CD4-positive, alpha-beta T cell treated with Interleukin-6 for 4 hours (primary cell): ENCODE data around the gene PTGER1.

Experiments
- DNase-seq: peaks from one replicate; pipeline ENCODE4 v3.0.0-alpha.2; 2020; ENCODE audit warnings: mixed read lengths

Gene PTGER1

DNA sequence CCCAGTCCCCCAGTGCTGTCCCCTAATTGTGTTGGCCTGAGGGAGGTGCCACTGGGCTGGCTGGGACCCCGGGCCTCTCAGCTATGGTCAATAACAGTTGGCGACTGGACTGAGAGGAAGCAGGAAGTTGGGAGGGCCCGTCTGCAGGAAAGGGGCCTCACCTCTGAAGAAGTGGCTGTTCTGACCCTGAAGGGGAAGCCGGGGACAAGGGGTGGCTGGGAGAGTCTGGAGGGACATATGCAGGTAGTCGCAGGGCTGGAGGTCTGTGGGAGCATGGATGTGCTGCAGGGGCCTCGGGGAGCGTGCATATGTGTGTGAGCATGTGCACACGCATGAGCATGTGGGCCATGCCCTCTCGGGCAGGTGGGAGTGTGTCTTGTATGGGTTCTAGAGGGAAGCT, 36.1 kb downstream of the PTGER1 start:
- no peak for DNase-seq

DNA sequence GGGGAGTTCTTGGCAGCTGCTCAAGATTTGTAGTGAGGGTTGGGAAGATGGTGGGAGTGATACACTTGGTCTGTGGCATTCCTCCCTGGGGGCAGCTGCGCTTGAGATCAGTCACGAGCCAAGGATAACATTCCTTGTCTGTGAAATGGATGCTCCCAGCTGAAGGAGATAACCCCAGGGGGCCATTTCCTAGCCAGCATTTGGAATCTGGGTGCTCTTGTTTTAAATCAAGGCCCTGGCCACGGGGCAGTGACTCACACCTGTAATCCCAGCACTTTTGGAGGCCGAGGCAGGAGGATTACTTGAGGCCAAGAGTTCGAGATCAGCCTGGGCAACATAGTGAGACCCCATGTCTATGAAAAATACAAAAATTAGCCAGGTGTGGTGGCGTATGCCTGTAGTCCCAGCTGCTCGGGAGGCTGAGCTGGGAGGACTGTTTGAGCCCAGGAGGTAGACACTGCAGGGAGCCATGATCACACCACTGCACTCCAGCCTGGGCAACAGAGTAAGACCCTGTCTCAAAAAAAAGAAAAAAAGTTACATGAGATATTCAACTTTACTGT, 37.5 kb downstream of the PTGER1 start:
- DNase-seq = no peak

DNA sequence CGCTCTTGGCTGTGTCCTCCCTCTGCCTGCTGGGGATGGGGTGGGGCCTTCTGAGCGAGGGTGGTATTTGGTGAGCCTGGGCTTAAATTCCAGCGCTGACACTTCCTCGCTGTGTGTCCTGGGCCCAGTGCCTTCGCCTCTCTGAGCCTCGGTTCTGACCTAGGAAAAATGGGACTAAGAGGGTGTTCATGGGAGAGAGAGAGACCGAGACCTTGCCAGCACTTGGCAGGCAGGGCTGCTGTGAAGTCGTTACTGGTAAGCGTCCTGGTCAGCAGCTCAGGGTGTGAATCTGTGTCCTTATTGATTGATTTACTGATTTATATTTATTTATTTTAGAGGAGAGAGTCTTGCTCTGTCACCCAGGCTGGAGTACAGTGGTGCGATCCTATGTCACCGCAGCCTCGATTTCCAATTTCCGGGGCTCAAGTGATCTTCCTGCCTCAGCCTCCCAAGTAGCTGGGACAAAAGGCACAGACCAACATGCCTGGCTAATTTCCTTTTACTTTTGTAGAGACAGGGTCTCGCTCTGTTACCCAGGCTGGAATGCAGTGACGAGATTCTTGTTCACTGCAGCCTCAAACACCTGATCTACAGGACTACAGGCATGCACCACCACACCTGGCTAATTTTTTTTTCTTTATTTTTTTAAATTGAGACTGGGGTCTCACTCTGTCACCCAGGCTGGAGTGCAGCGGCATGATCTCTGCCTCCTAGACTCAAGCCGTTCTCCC, 39.7 kb downstream of the PTGER1 start:
- no peak for DNase-seq

DNA sequence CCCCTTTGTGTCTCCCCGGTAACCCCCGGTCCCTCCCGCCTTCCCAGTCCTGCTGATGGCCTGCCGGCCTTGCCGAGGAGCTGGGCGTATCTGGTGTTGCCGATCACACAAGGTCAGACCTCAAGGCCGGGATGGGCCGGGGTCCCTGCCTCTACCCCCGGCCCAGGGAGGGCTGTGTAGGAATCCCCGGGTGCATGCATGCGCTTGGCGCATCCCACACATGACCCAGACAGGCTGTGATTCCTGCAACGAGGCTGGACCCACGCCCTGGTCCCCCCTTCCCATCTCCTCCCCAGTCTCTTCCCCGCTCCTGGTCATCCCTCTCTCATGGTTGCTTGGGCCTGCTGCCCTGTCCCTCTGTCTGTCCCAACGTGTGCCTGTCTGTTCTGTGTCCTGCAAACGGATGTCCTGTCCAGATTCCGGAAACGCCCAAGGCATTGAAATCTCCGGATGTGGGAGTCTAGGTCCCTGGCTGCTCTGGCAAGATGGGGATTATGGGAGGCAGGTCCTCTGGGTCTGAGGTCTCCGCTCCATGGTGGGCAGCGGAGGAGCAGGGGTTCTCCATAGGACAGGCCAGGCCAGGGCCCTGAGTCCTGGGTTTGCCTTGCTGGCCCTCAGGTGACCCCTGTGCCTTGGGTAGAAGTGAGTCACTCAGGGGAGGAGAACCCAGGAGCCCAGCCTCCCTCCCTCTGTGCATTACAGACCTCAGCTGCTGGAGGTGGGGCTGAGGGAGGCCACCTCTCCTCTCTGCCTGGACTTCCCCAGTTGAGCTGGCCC, 40.4 kb downstream of the PTGER1 start:
- DNase-seq = peak; percentile 41

DNA sequence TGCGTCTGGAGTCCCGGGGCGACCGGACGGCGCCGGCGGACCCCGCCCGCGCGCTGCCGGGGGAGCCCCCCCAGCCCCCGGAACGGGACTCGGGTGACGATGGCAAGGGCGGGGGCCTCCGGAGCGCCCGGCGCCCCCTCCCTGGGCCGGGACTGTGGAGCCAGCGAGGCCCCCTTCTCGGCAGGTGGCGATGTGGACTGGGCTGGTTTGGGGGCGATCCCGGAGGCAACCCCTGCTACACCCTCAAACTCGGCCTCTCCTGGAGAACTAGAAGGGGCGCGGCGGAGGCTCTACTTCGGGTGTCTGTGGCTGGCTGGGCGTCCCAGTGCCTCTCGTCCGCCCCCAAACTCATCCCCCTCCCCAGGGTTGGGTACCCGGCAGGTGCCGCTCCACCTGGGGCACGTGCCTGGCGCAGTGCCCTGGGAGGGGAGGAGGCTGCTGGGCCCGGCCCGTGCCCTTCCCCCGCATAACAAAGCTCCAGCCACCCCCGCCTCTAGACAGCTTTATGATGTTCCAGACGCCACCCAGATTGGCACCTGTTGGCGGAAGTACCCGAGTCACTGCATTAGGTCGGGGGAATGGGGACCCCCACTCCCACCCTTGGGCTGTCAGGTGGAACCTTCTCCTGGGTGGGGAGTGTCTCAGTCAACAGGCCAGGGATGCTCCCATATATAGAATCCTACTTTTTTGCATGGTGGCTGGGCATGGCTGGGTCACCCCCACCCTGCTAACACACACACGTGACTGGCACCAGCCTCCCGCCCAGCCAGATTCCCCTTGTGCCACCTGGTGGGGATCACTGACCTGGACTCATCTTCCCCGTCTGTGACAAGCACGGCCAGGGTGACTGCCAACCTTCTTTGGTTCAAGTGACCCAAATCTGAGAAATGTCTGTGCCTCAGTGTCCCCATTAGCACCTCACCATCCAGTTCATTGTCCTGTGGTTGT, 41.3 kb downstream of the PTGER1 start:
- DNase-seq = peak; percentile 74

DNA sequence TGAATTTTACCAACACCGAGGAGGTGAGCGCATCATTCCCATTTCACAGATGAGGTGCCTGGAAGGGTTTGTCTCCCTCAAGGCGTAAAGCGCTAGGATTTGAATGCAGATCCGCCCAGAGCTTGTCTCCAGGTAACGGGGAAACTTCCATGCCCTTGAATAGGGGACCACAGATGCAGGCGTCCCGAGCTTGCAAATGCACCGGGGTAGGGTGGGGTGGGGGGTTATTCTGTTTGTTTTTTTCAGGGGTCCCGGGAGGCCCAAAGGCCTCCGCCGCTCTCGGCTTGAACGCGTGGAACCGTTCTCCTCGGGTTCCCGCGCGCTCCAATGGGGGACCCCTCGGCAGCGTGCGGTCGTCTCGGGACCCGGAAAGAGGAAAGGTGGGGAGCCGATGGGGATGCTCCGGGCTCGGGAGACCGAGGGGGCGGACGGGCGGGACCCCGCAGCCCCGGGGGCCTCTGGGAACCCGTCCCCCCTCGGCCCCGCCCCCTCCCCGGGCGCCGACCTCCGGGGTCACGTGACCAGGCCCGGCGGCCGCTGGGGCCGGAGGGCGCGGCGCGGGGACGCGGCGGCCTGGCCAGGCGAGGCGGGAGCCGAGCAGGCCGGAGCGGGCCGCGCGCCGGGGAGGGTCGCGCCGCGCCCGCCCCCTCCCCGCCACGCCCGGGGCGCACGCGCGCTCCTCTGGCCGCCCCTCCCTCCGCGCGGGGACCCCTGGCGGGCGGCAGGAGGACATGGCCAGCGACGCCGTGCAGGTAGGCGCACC, 42.2 kb downstream of the PTGER1 start, which contains the start of gene PKN1:
PKN1 (plus strand) TSS at position 516 of the 763 bp plus-strand sequence; CDS start at position 732, 216 bp downstream.
- DNase-seq = peak; percentile 63

DNA sequence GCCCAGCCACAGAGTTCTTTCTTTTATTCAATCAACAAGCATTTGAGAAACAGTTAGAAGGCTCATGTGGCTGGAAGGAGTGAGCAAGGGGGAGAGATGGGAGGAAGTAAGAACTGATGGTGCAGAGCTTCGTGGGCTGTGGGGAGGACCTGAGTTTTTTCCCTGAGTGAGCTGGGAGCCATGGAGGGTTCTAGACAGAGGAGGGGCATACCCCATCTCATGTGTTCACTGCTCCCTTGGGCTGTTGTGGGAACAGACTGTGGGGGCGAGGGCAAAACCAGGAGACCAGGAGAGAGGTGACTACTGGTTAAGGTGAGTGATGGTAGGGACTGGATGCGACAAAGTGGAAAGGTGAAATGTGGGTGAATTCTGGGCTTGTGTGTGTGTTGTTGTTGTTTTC, 44.4 kb downstream of the PTGER1 start:
- no peak for DNase-seq

DNA sequence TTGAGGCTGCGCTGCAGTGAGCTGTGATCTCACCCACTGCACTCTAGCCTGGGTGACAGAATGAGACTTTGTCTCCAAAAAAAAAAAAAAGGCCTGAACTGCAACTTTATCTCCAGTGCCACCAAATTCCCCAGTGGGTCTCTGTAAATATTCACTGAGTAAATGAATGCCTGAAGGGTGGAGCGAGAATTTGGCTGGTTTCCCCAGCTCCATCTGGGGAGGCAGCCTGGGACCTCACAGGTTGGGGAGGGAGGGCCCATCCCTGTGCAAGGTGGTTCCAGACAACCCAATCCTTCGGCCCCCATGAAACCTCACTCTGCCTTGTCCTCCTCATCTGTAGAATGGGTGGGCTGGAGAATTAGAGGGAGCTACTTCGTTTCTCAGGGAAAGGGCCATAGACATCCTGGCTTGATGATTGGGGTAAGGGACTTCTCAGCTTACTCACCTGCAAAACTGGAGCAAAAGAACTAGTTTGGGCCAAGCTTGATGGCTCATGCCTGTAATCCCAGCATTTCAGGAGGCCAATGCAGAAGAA, 46.2 kb downstream of the PTGER1 start:
- no peak for DNase-seq

DNA sequence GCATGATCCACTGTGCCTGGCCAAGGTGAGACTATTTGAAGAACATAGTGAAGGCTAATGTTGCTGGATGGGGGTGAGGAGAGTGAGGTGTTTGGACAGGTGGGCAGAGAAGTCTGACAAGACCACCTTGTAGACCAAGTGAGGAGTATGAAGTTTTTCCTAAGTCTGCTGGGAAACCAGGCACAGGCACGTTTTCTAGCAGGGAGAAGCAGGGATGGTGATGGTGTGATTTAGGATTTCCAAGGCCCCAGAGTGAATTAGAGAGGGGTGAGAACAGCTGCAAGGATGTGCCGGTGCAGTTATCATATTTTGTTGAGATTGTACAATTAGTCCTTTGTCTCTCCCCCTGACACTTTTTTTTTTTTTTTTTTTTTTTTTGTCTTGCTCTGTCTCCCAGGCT, 47.7 kb downstream of the PTGER1 start:
- DNase-seq = no peak

DNA sequence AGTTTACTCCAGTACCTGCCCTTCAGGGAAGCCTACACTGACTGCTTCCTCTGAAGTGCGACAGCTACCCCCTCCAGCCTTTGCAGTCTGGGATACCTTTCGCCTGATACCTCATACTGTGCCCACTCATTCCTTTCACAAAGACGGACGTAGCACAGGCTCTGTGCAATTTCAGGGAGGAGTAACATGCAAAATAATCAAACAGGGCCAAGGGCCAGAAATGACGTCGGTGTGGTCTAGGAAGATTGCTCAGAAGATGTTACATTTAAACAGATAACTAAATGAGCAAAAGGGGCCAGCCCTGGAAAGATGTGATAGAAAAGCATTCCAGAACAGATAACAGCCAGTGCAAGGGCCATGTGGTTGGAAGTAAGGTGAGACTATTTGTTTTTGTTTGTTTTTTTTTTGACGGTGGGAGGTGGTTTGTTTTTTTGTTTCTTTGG, 49.4 kb downstream of the PTGER1 start:
- no peak for DNase-seq
